Keratinocyte (primary cell): ENCODE measurements around the gene FBXL13. TPM values are rescaled to one million over a fixed set of nuclear protein-coding genes. Genes with fewer than 3 reads are reported as not detected.

Experiments
- DNase-seq: peaks from one replicate; pipeline ENCODE4 v3.0.0-alpha.2; 2011; ENCODE audit warnings: low read depth, missing footprints, low spot score
- FAIRE-seq: peaks from 2 replicates; lab custom pipeline; 2011; peaks lifted over from hg19 to GRCh38; lab: Jason Lieb, UNC
- H2AFZ ChIP-seq: 2 replicates; pipeline ENCODE4 v1.6.0; 2012; ENCODE audit warnings: low read length, control low read depth, inconsistent platforms; ENCODE audit not compliant: control insufficient read depth
- H3K27ac ChIP-seq: 2 replicates; pipeline ENCODE4 v1.5.1; 2011; ENCODE audit warnings: low read length; ENCODE audit not compliant: control insufficient read depth, insufficient read depth
- H3K27me3 ChIP-seq: 3 replicates; pipeline ENCODE4 v1.6.0; 2011; ENCODE audit warnings: low read length; ENCODE audit not compliant: control insufficient read depth, insufficient read depth; ENCODE audit errors: extremely low read depth
- H3K36me3 ChIP-seq, 2 experiments: 2 replicates in 1 of 2; 3 replicates in 1 of 2; pipeline ENCODE4 v1.5.1; 2011; ENCODE audit warnings: low read length in 2 of 2, mild to moderate bottlenecking in 1 of 2; ENCODE audit not compliant: control insufficient read depth in 2 of 2, insufficient read depth in 2 of 2; ENCODE audit errors: extremely low read depth in 1 of 2
- H3K4me1 ChIP-seq: 3 replicates; pipeline ENCODE4 v1.5.1; 2011; ENCODE audit warnings: low read length; ENCODE audit not compliant: control insufficient read depth, insufficient read depth; ENCODE audit errors: extremely low read depth
- H3K4me2 ChIP-seq: 3 replicates; pipeline ENCODE4 v1.6.0; 2011; ENCODE audit warnings: low read depth, low read length; ENCODE audit not compliant: control insufficient read depth, insufficient read depth; ENCODE audit errors: extremely low read depth
- H3K4me3 ChIP-seq, 3 experiments: fragments of 200-600 bp in 1 of 3; sonication (generic) in 1 of 3; 2 replicates in 2 of 3; 3 replicates in 1 of 3; pipeline ENCODE4 v1.5.1; 2011 to 2016; ENCODE audit warnings: low read length in 3 of 3, mild to moderate bottlenecking in 3 of 3, control low read depth in 2 of 3, inconsistent platforms in 1 of 3, low read depth in 1 of 3, mixed read lengths in 1 of 3, mixed run types in 1 of 3, moderate library complexity in 1 of 3; ENCODE audit not compliant: control insufficient read depth in 2 of 3, insufficient read depth in 2 of 3; ENCODE audit errors: extremely low read depth in 1 of 3
- H3K79me2 ChIP-seq: 2 replicates; pipeline ENCODE4 v1.6.0; 2012; ENCODE audit warnings: low read length; ENCODE audit not compliant: control insufficient read depth, insufficient read depth
- H3K9ac ChIP-seq: 3 replicates; pipeline ENCODE4 v1.6.0; 2011; ENCODE audit warnings: low read length; ENCODE audit not compliant: control insufficient read depth, insufficient read depth; ENCODE audit errors: extremely low read depth
- H3K9me1 ChIP-seq: 3 replicates; pipeline ENCODE4 v1.6.0; 2011; ENCODE audit warnings: low read length; ENCODE audit not compliant: control insufficient read depth, insufficient read depth; ENCODE audit errors: extremely low read depth
- H3K9me3 ChIP-seq: 2 replicates; pipeline ENCODE4 v1.5.1; 2012; ENCODE audit warnings: low read depth, low read length; ENCODE audit not compliant: control insufficient read depth
- H4K20me1 ChIP-seq: 3 replicates; pipeline ENCODE4 v1.6.0; 2011; ENCODE audit warnings: low read length; ENCODE audit not compliant: control insufficient read depth, insufficient read depth; ENCODE audit errors: extremely low read depth
- CTCF ChIP-seq, 3 experiments: IDR thresholded peaks in 1 of 3; conservative IDR thresholded peaks in 1 of 3; optimal IDR thresholded peaks in 1 of 3; 2 replicates in 2 of 3; 3 replicates in 1 of 3; pipeline versions ENCODE3 to v1.5.1; 2011; ENCODE audit warnings: low read length in 3 of 3, mild to moderate bottlenecking in 3 of 3, moderate library complexity in 2 of 3, control low read depth in 1 of 3, inconsistent platforms in 1 of 3; ENCODE audit not compliant: insufficient read depth in 2 of 3; ENCODE audit errors: extremely low read depth in 1 of 3
- EZH2 ChIP-seq: IDR thresholded peaks from one replicate; pipeline ENCODE4 v1.6.1; 2012; ENCODE audit warnings: inconsistent platforms, mild to moderate bottlenecking, low read length, moderate library complexity
- dilution Hi-C: fragments of 300-500 bp; cut with MboI; formaldehyde crosslinking; loops from one replicate; pipeline ENCODE4 v1.7.0; 2020; ENCODE audit warnings: low sequenced_read_pairs; ENCODE audit not compliant: extremely low pct_ligation_motif_present
- polyA plus RNA-seq, 5 experiments: library from polyadenylated mRNA; depleted of rRNA in 3 of 5; stranded (reverse) in 3 of 5; stranded (forward) in 1 of 5; unstranded in 1 of 5; fragments of >200 nt; gene quantifications; 1 replicate in 1 of 5; 2 replicates in 3 of 5; 3 replicates in 1 of 5; pipeline versions ENCODE4 v1.2.1 to v1.2.3, GENCODE V29; 2011 to 2012; ENCODE audit warnings: missing spikeins in 2 of 5, low read depth in 1 of 5, low replicate concordance in 1 of 5

The FBXL13 gene
- polyA plus RNA-seq, 1 donor (not counting 4 experiments of a cell fraction or from before 2014, with no cell fraction given): 0.20 TPM

GRCh38 chr7:102983602-102984001, 91.0 kb downstream of the FBXL13 start:
- peaks cover 8% of the 10 kb centered on the region for H3K4me1 ChIP-seq
- no peak overlapping the region for H3K27ac ChIP-seq
- no peaks in the 10 kb centered on the region for H3K27me3 ChIP-seq
- no peak overlapping the region for H3K4me2 ChIP-seq
- no peak overlapping the region for H2AFZ ChIP-seq
- H3K9me1 ChIP-seq: no peaks in the 10 kb centered on the region
- no peaks in the 10 kb centered on the region for H3K79me2 ChIP-seq
- H3K9ac ChIP-seq: no peak overlapping the region
- H3K4me3 ChIP-seq: no peak overlapping the region
- H3K36me3 ChIP-seq: no peaks in the 10 kb centered on the region
- H4K20me1 ChIP-seq: no peaks in the 10 kb centered on the region
- TF ChIP-seq EZH2 (no peak), CTCF (optimal IDR thresholded peaks at IDR 0.05 in 1 of 3, IDR thresholded peaks at IDR 0.05 in 1 of 3, conservative IDR thresholded peaks at IDR 0.05 in 1 of 3; ENCODE audit: extremely low read depth in 1 of 3, insufficient read depth in 2 of 3, low read length in 3 of 3) (no peak)
- FAIRE-seq (no peak), DNase-seq (no peak)
- H3K9me3 ChIP-seq: no peaks in the 10 kb centered on the region
- dilution Hi-C loops: no loop called here

- H3K4me1 ChIP-seq: peaks cover 14% of the 10 kb centered on the region
- no peak overlapping the region for H3K4me2 ChIP-seq
- no peak overlapping the region for H3K27ac ChIP-seq
- H3K9me1 ChIP-seq: no peaks in the 10 kb centered on the region
- DNase-seq (no peak), FAIRE-seq (no peak)
- no peak overlapping the region for H3K9ac ChIP-seq
- no peak overlapping the region for H3K4me3 ChIP-seq
- no peaks in the 10 kb centered on the region for H3K36me3 ChIP-seq
- no peak overlapping the region for H2AFZ ChIP-seq
- dilution Hi-C loops: no loop called here
- no peaks in the 10 kb centered on the region for H4K20me1 ChIP-seq
- no peaks in the 10 kb centered on the region for H3K27me3 ChIP-seq
- no peaks in the 10 kb centered on the region for H3K79me2 ChIP-seq
- H3K9me3 ChIP-seq: no peaks in the 10 kb centered on the region
- TF ChIP-seq EZH2: no peak
- no peak for TF ChIP-seq CTCF (optimal IDR thresholded peaks at IDR 0.05 in 1 of 3, IDR thresholded peaks at IDR 0.05 in 1 of 3, conservative IDR thresholded peaks at IDR 0.05 in 1 of 3; ENCODE audit: extremely low read depth in 1 of 3, insufficient read depth in 2 of 3, low read length in 3 of 3)
Measured at GRCh38 chr7:102982235-102982634, 92.4 kb downstream of the FBXL13 start.
